ENCODE measurements around the gene RAB11FIP4. TPM values are rescaled to one million over a fixed set of nuclear protein-coding genes. Genes with fewer than 3 reads are reported as not detected.

The RAB11FIP4 gene
- total and polyA plus RNA-seq, 2 donors: 5.3 to 9.2 TPM

GRCh38 chr17:31424944-31425281 lies 33.4 kb downstream of the RAB11FIP4 start:
- no peak overlapping the region for H3K4me3 ChIP-seq (ENCODE audit: low read length in 2 of 2)
- H3K27ac ChIP-seq (ENCODE audit: low read depth in 1 of 2, low read length in 1 of 2): no peak overlapping the region
- H3K27me3 ChIP-seq (ENCODE audit: control insufficient read depth in 2 of 2, insufficient read depth in 1 of 2, low read length in 1 of 2): no peaks in the 10 kb centered on the region
- no peaks in the 10 kb centered on the region for H3K36me3 ChIP-seq (ENCODE audit: control insufficient read depth in 2 of 2, insufficient read depth in 2 of 2, low read length in 1 of 2)
- H3K9me3 ChIP-seq (ENCODE audit: control insufficient read depth in 2 of 2, insufficient read depth in 1 of 2, low read length in 1 of 2): no peaks in the 10 kb centered on the region
- DNase-seq (ENCODE audit: low read depth in 6 of 9, low spot score in 9 of 9): no peak
- WGBS: 95% methylated on average over 5 of the region's 5 CpGs
- no peaks in the 10 kb centered on the region for H3K4me1 ChIP-seq (ENCODE audit: control insufficient read depth in 2 of 2, insufficient read depth in 2 of 2, low read length in 2 of 2)

DNA sequence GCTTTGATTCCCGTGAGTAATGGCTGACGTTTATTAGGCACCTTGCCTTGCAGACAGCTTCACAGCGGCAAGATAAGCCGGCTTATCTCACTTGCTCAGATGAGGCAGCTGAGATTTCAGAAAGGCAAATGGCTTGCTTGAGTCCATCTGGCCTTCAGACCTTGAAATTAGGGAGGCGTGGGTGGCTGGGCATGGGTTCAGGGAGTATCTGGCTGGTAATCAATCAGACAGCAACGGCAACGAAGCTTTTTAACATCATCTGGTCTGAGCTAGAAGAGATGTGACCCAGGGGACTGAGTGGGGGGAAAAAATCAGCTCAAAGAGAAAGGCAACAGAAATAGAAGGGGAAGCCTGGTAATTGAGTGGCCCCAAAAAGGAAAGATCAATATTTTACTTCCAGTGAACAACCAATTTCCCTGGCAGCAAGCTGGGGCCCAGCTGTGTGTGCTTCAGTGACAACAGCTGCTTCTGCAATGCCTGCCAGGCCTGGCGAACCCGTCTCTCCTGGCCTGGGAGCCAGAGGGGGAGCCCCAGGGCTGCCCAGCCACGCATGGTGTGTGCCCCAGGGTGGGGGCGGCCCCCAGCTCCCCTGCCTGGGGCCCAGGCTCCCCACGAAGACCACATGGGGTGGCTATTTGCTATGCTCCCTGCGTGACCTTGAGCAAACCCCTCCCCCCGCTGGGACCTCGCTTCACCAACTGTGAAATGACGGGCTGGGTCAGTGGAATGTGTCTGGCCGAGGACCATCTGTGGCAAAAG lies 34.0 kb downstream of the RAB11FIP4 start:
- Histone ChIP-seq H3K27me3 (ENCODE audit: control insufficient read depth in 2 of 2, insufficient read depth in 1 of 2, low read length in 1 of 2) (no peaks in the 10 kb centered on the region), H3K4me3 (ENCODE audit: low read length in 2 of 2) (no peak overlapping the region), H3K27ac (ENCODE audit: low read depth in 1 of 2, low read length in 1 of 2) (no peak overlapping the region), H3K4me1 (ENCODE audit: control insufficient read depth in 2 of 2, insufficient read depth in 2 of 2, low read length in 2 of 2) (no peaks in the 10 kb centered on the region), H3K9me3 (ENCODE audit: control insufficient read depth in 2 of 2, insufficient read depth in 1 of 2, low read length in 1 of 2) (no peaks in the 10 kb centered on the region), H3K36me3 (ENCODE audit: control insufficient read depth in 2 of 2, insufficient read depth in 2 of 2, low read length in 1 of 2) (no peaks in the 10 kb centered on the region)
- DNase-seq (ENCODE audit: low read depth in 6 of 9, low spot score in 9 of 9): no peak
- WGBS: 89% methylated on average over 17 of the region's 17 CpGs

DNA sequence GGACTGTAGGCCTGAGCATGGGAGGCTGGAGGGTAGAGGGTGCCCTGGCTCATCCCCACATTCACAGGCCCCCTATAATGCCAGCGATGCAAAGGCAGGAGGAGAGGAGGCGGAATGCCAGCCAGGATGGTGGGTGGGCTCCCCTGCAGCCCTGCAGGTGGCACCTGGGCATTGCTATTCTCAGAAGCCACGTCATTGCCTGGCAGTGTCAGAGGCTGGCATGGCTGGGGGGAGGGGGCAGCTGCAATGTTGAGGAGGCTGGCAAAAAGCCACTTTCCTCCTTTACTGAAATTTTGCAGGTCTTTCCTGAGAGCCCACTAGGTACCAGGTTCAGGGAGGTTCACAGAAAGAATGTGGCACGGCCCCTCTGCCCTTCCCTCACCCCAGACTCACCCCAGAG lies 36.2 kb downstream of the RAB11FIP4 start:
- 68% methylated on average over 4 of the region's 4 CpGs for WGBS
- H3K27me3 ChIP-seq (ENCODE audit: control insufficient read depth in 2 of 2, insufficient read depth in 1 of 2, low read length in 1 of 2): peaks cover 0 to 8% of the 10 kb centered on the region in 2 donors
- H3K27ac ChIP-seq (ENCODE audit: low read depth in 1 of 2, low read length in 1 of 2): no peak overlapping the region
- DNase-seq (ENCODE audit: low read depth in 6 of 9, low spot score in 9 of 9): no peak
- no peak overlapping the region for H3K4me3 ChIP-seq (ENCODE audit: low read length in 2 of 2)
- no peaks in the 10 kb centered on the region for H3K4me1 ChIP-seq (ENCODE audit: control insufficient read depth in 2 of 2, insufficient read depth in 2 of 2, low read length in 2 of 2)
- H3K9me3 ChIP-seq (ENCODE audit: control insufficient read depth in 2 of 2, insufficient read depth in 1 of 2, low read length in 1 of 2): no peaks in the 10 kb centered on the region
- H3K36me3 ChIP-seq (ENCODE audit: control insufficient read depth in 2 of 2, insufficient read depth in 2 of 2, low read length in 1 of 2): no peaks in the 10 kb centered on the region

GRCh38 chr17:31428111-31428510 lies 36.6 kb downstream of the RAB11FIP4 start:
- Histone ChIP-seq H3K4me3 (ENCODE audit: low read length in 2 of 2) (no peak overlapping the region), H3K27ac (ENCODE audit: low read depth in 1 of 2, low read length in 1 of 2) (no peak overlapping the region), H3K36me3 (ENCODE audit: control insufficient read depth in 2 of 2, insufficient read depth in 2 of 2, low read length in 1 of 2) (no peaks in the 10 kb centered on the region), H3K27me3 (ENCODE audit: control insufficient read depth in 2 of 2, insufficient read depth in 1 of 2, low read length in 1 of 2) (peaks cover 0 to 8% of the 10 kb centered on the region in 2 donors), H3K9me3 (ENCODE audit: control insufficient read depth in 2 of 2, insufficient read depth in 1 of 2, low read length in 1 of 2) (no peaks in the 10 kb centered on the region), H3K4me1 (ENCODE audit: control insufficient read depth in 2 of 2, insufficient read depth in 2 of 2, low read length in 2 of 2) (peaks cover 2 to 3% of the 10 kb centered on the region in 2 donors)
- DNase-seq (ENCODE audit: low read depth in 6 of 9, low spot score in 9 of 9): no peak
- WGBS: 33% methylated on average over 10 of the region's 10 CpGs

GRCh38 chr17:31428512-31428911 lies 37.0 kb downstream of the RAB11FIP4 start:
- peaks cover 0 to 8% of the 10 kb centered on the region in 2 donors for H3K27me3 ChIP-seq (ENCODE audit: control insufficient read depth in 2 of 2, insufficient read depth in 1 of 2, low read length in 1 of 2)
- no peaks in the 10 kb centered on the region for H3K9me3 ChIP-seq (ENCODE audit: control insufficient read depth in 2 of 2, insufficient read depth in 1 of 2, low read length in 1 of 2)
- no peak for DNase-seq (ENCODE audit: low read depth in 6 of 9, low spot score in 9 of 9)
- WGBS: over 99% methylated on average over 4 of the region's 4 CpGs
- H3K4me3 ChIP-seq (ENCODE audit: low read length in 2 of 2): no peak overlapping the region
- H3K27ac ChIP-seq (ENCODE audit: low read depth in 1 of 2, low read length in 1 of 2): no peak overlapping the region
- H3K4me1 ChIP-seq (ENCODE audit: control insufficient read depth in 2 of 2, insufficient read depth in 2 of 2, low read length in 2 of 2): peaks cover 6 to 7% of the 10 kb centered on the region in 2 donors
- H3K36me3 ChIP-seq (ENCODE audit: control insufficient read depth in 2 of 2, insufficient read depth in 2 of 2, low read length in 1 of 2): no peaks in the 10 kb centered on the region

GRCh38 chr17:31431098-31431851 lies 39.8 kb downstream of the RAB11FIP4 start:
- Histone ChIP-seq H3K36me3 (ENCODE audit: control insufficient read depth in 2 of 2, insufficient read depth in 2 of 2, low read length in 1 of 2) (no peaks in the 10 kb centered on the region), H3K27me3 (ENCODE audit: control insufficient read depth in 2 of 2, insufficient read depth in 1 of 2, low read length in 1 of 2) (peaks cover 0 to 8% of the 10 kb centered on the region in 2 donors), H3K9me3 (ENCODE audit: control insufficient read depth in 2 of 2, insufficient read depth in 1 of 2, low read length in 1 of 2) (no peaks in the 10 kb centered on the region), H3K4me3 (ENCODE audit: low read length in 2 of 2) (no peak overlapping the region), H3K4me1 (ENCODE audit: control insufficient read depth in 2 of 2, insufficient read depth in 2 of 2, low read length in 2 of 2) (peaks cover 7 to 15% of the 10 kb centered on the region in 2 donors), H3K27ac (ENCODE audit: low read depth in 1 of 2, low read length in 1 of 2) (no peak overlapping the region)
- DNase-seq (ENCODE audit: low read depth in 6 of 9, low spot score in 9 of 9): no peak
- 87% methylated on average over 12 of the region's 12 CpGs for WGBS

DNA sequence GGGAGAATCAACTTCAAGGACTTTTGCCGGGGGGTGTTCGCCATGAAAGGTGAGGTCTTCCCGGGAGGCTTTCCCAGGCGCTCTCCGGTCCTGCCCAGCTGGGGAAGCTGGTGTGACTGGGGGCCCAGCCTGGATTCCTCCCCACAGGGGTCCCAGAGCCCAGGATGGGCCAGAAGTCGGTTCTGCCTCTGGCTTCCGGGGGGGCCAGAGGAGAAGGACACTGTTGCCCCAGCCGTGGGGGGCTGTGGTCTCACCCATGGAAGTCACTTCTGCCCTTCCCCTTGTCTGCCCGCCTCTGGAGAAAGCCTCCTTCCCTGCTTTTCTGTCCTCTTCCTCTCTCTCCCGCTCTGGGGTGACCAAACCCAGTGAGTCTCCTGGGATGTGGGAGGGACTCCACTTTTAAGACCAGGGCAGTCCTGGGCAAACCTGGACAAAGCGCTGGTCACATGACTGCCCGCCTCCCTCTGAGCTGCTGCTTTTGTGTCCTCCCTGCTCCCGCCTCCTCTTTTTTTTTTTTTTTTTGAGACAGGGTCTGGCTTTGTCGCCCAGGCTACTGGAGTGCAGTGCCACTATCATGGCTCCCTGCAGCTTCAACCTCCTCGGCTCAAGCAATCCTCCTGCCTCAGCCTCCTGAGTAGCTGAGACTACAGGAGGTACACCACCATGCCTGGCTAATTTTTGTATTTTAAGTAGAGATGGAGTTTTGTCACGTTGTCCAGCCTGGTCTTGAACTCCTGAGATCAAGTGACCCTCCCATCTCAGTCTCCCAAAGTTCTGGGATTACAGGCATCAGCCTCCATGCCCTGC lies 40.6 kb downstream of the RAB11FIP4 start:
- H3K27ac ChIP-seq (ENCODE audit: low read depth in 1 of 2, low read length in 1 of 2): no peak overlapping the region
- peaks cover 0 to 8% of the 10 kb centered on the region in 2 donors for H3K27me3 ChIP-seq (ENCODE audit: control insufficient read depth in 2 of 2, insufficient read depth in 1 of 2, low read length in 1 of 2)
- H3K9me3 ChIP-seq (ENCODE audit: control insufficient read depth in 2 of 2, insufficient read depth in 1 of 2, low read length in 1 of 2): no peaks in the 10 kb centered on the region
- 88% methylated on average over 16 of the region's 16 CpGs for WGBS
- no peak for DNase-seq (ENCODE audit: low read depth in 6 of 9, low spot score in 9 of 9)
- H3K4me1 ChIP-seq (ENCODE audit: control insufficient read depth in 2 of 2, insufficient read depth in 2 of 2, low read length in 2 of 2): peaks cover 7 to 15% of the 10 kb centered on the region in 2 donors
- no peak overlapping the region for H3K4me3 ChIP-seq (ENCODE audit: low read length in 2 of 2)
- no peaks in the 10 kb centered on the region for H3K36me3 ChIP-seq (ENCODE audit: control insufficient read depth in 2 of 2, insufficient read depth in 2 of 2, low read length in 1 of 2)

- no peaks in the 10 kb centered on the region for H3K36me3 ChIP-seq (ENCODE audit: control insufficient read depth in 2 of 2, insufficient read depth in 2 of 2, low read length in 1 of 2)
- H3K27ac ChIP-seq (ENCODE audit: low read depth in 1 of 2, low read length in 1 of 2): no peak overlapping the region
- peaks cover 7 to 15% of the 10 kb centered on the region in 2 donors for H3K4me1 ChIP-seq (ENCODE audit: control insufficient read depth in 2 of 2, insufficient read depth in 2 of 2, low read length in 2 of 2)
- no peak overlapping the region for H3K4me3 ChIP-seq (ENCODE audit: low read length in 2 of 2)
- no peaks in the 10 kb centered on the region for H3K9me3 ChIP-seq (ENCODE audit: control insufficient read depth in 2 of 2, insufficient read depth in 1 of 2, low read length in 1 of 2)
- WGBS: 5% methylated on average over 14 of the region's 14 CpGs
- H3K27me3 ChIP-seq (ENCODE audit: control insufficient read depth in 2 of 2, insufficient read depth in 1 of 2, low read length in 1 of 2): peaks cover 0 to 10% of the 10 kb centered on the region in 2 donors
- DNase-seq (ENCODE audit: low read depth in 6 of 9, low spot score in 9 of 9): peak in 8 of 9 donors; percentile 15 to 69 (median 30)
These were observed 41.8 kb downstream of the RAB11FIP4 start for GRCh38 chr17:31433091-31433790.
